Globus pallidus (tissue), 1 donor: ENCODE data around the gene PDXK.
"Not testable (repeated sequence)": the region's sequence is repeated elsewhere in the genome, so short reads cannot be mapped to it uniquely, and the experiment has no call there.

Experiments
- DNase-seq: peaks from one replicate; pipeline ENCODE4 v3.0.0-alpha.2; 2015; ENCODE audit warnings: low spot score

The PDXK gene

GRCh38 chr21:43718872-43719747, at the start of gene PDXK:
TSS of gene PDXK (plus strand) at chr21:43719129. CDS start at chr21:43719295, 166 bp downstream.
- DNase-seq = peak; percentile 77

GRCh38 chr21:43669828-43670605, 48.9 kb upstream of the PDXK start:
- DNase-seq = no peak

GRCh38 chr21:43675871-43676270, 43.1 kb upstream of the PDXK start:
- no peak for DNase-seq

- no peak for DNase-seq
Observed at GRCh38 chr21:43676391-43676790, 42.5 kb upstream of the PDXK start.

GRCh38 chr21:43679951-43680350, 39.0 kb upstream of the PDXK start:
- DNase-seq = no peak

- not testable (repeated sequence) for DNase-seq
Observed at GRCh38 chr21:43680421-43680820, 38.5 kb upstream of the PDXK start.

GRCh38 chr21:43681650-43682049, 37.3 kb upstream of the PDXK start:
- no peak for DNase-seq

- DNase-seq = no peak
Observed at GRCh38 chr21:43684424-43684823, 34.5 kb upstream of the PDXK start.

- DNase-seq = peak; percentile 28
Observed at GRCh38 chr21:43686811-43687565, 31.9 kb upstream of the PDXK start.

- no peak for DNase-seq
Observed at GRCh38 chr21:43687566-43688399, 31.1 kb upstream of the PDXK start.

- DNase-seq = no peak
Observed at GRCh38 chr21:43688906-43689305, 30.0 kb upstream of the PDXK start.

- no peak for DNase-seq
Observed at GRCh38 chr21:43689556-43690337, 29.2 kb upstream of the PDXK start.

- no peak for DNase-seq
Observed at GRCh38 chr21:43690346-43690745, 28.6 kb upstream of the PDXK start.

GRCh38 chr21:43691086-43691795, 27.7 kb upstream of the PDXK start:
- DNase-seq = no peak

GRCh38 chr21:43691801-43692200, 27.1 kb upstream of the PDXK start:
- no peak for DNase-seq

- DNase-seq = no peak
Observed at GRCh38 chr21:43692949-43693348, 26.0 kb upstream of the PDXK start.

GRCh38 chr21:43693981-43694380, 24.9 kb upstream of the PDXK start:
- DNase-seq = no peak

GRCh38 chr21:43694437-43695079, 24.4 kb upstream of the PDXK start:
- DNase-seq = no peak

GRCh38 chr21:43696214-43696613, 22.7 kb upstream of the PDXK start:
- DNase-seq = no peak
